GM18867 (cell line): ENCODE measurements around the gene ALDH16A1.

ENCODE experiments used
- ATAC-seq: cut with Tn5 transposase; IDR thresholded peaks from one replicate; pipeline ENCODE4 v1.9.1; 2021; ENCODE audit warnings: mild to moderate bottlenecking, moderate library complexity; ENCODE audit not compliant: unreplicated experiment

The ALDH16A1 gene

GRCh38 chr19:49423071-49423984 lies 29.7 kb upstream of the ALDH16A1 start, which contains the start of gene PTH2:
PTH2 (minus strand) TSS chr19:49423441; CDS start chr19:49423339, 102 bp downstream.
- ATAC-seq: no peak

- no peak for ATAC-seq
Observed at GRCh38 chr19:49423985-49424303, 29.1 kb upstream of the ALDH16A1 start.

- no peak for ATAC-seq
Observed at GRCh38 chr19:49425178-49425577, 27.8 kb upstream of the ALDH16A1 start, which contains the start of gene GFY. GFY (plus strand) TSS chr19:49425388; CDS start chr19:49426431, 1,043 bp downstream.

- ATAC-seq: no peak
Observed at GRCh38 chr19:49425922-49426592, 27.0 kb upstream of the ALDH16A1 start.

GRCh38 chr19:49427339-49427738 lies 25.7 kb upstream of the ALDH16A1 start:
- no peak for ATAC-seq

GRCh38 chr19:49427855-49428546 lies 25.0 kb upstream of the ALDH16A1 start:
- ATAC-seq: no peak

- ATAC-seq: no peak
Observed at GRCh38 chr19:49428547-49429451, 24.2 kb upstream of the ALDH16A1 start.

GRCh38 chr19:49430172-49430677 lies 22.8 kb upstream of the ALDH16A1 start:
- no peak for ATAC-seq

- no peak for ATAC-seq
Observed at GRCh38 chr19:49430678-49431329, 22.2 kb upstream of the ALDH16A1 start.

- no peak for ATAC-seq
Observed at GRCh38 chr19:49431330-49431749, 21.7 kb upstream of the ALDH16A1 start.

GRCh38 chr19:49432141-49433073 lies 20.6 kb upstream of the ALDH16A1 start:
- ATAC-seq: no peak

- ATAC-seq: no peak
Observed at GRCh38 chr19:49433240-49433901, 19.7 kb upstream of the ALDH16A1 start.

- no peak for ATAC-seq
Observed at GRCh38 chr19:49434907-49435583, 18.0 kb upstream of the ALDH16A1 start.

- ATAC-seq: no peak
Observed at GRCh38 chr19:49435670-49436069, 17.4 kb upstream of the ALDH16A1 start.

- no peak for ATAC-seq
Observed at GRCh38 chr19:49436381-49437017, 16.5 kb upstream of the ALDH16A1 start.

- ATAC-seq: no peak
Observed at GRCh38 chr19:49437231-49437630, 15.8 kb upstream of the ALDH16A1 start.

GRCh38 chr19:49438261-49438660 lies 14.8 kb upstream of the ALDH16A1 start:
- ATAC-seq: no peak
